AG04450 (cell line): Measurements from ENCODE around the gene PDE3A. TPM values are rescaled to one million over a fixed set of nuclear protein-coding genes. Genes with fewer than 3 reads are reported as not detected.

Experiments
- CTCF ChIA-PET: fragments of 300-600, 350-600 bp; formaldehyde crosslinking; extraction: SDS; loops from one replicate; lab custom pipeline; 2022; ENCODE audit warnings: antibody characterized with exemption, inconsistent platforms; lab: Charles Lee
- POLR2A ChIA-PET: fragments of 350-600 bp; formaldehyde crosslinking; extraction: SDS; loops from one replicate; lab custom pipeline; 2021; ENCODE audit warnings: antibody characterized with exemption, inconsistent platforms; lab: Yijun Ruan, JAX
- DNase-seq: peaks from one replicate; pipeline ENCODE4 v3.0.0-alpha.2; 2011; ENCODE audit warnings: low read depth, low spot score
- H3K27ac ChIP-seq: one replicate; pipeline ENCODE4 v1.5.1; 2012; ENCODE audit warnings: low read depth, low read length, control low read depth
- H3K27me3 ChIP-seq: one replicate; pipeline ENCODE4 v1.6.0; 2012; ENCODE audit warnings: low read length; ENCODE audit not compliant: control insufficient read depth, insufficient read depth
- H3K4me3 ChIP-seq: 2 replicates; pipeline ENCODE4 v1.5.1; 2011; ENCODE audit warnings: mild to moderate bottlenecking, low read depth, low read length, control low read depth
- H3K9me3 ChIP-seq: 2 replicates; pipeline ENCODE4 v1.5.1; 2012; ENCODE audit warnings: low read length; ENCODE audit not compliant: control insufficient read depth, insufficient read depth
- polyA plus RNA-seq: library from polyadenylated mRNA; depleted of rRNA; stranded (reverse); fragments of >200 nt; gene quantifications from 2 replicates; pipeline ENCODE4 v1.2.3, GENCODE V29; 2011
- TF ChIP-seq, protein P1 (sequence below): IDR thresholded peaks from 2 replicates; pipeline ENCODE4 v1.5.1; 2011; ENCODE audit warnings: low read depth, low read length, control low read depth, inconsistent platforms

PDE3A gene
- polyA plus RNA-seq, 1 experiment, result 0.10 TPM

DNA sequence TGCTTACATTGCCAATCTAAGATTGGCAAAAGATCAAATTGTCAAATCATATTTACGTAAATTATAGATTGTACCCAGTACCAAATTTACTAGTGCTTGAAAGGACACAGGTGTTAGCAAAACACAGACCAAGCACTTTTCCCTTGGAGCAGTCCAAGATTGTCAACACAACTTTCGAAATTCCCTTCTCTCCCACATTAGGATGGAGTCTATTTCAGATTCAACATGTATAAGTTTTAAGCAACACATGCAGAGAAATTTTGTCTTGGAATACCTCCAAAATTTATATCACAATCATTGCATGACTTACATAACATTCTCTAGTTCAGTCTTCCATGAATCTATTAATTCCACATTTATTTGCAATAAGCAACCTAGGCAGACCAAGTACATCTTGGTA is 251.9 kb downstream of the PDE3A start:
- TF ChIP-seq, protein P1, sequence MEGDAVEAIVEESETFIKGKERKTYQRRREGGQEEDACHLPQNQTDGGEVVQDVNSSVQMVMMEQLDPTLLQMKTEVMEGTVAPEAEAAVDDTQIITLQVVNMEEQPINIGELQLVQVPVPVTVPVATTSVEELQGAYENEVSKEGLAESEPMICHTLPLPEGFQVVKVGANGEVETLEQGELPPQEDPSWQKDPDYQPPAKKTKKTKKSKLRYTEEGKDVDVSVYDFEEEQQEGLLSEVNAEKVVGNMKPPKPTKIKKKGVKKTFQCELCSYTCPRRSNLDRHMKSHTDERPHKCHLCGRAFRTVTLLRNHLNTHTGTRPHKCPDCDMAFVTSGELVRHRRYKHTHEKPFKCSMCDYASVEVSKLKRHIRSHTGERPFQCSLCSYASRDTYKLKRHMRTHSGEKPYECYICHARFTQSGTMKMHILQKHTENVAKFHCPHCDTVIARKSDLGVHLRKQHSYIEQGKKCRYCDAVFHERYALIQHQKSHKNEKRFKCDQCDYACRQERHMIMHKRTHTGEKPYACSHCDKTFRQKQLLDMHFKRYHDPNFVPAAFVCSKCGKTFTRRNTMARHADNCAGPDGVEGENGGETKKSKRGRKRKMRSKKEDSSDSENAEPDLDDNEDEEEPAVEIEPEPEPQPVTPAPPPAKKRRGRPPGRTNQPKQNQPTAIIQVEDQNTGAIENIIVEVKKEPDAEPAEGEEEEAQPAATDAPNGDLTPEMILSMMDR, result no peak
- CTCF ChIA-PET, result interaction anchor here (0.9 kb wide), 1 partner anchor 71 kb away, joined by 3 read pairs; no protein-coding TSS in a partner anchor
- DNase-seq, result no peak

DNA sequence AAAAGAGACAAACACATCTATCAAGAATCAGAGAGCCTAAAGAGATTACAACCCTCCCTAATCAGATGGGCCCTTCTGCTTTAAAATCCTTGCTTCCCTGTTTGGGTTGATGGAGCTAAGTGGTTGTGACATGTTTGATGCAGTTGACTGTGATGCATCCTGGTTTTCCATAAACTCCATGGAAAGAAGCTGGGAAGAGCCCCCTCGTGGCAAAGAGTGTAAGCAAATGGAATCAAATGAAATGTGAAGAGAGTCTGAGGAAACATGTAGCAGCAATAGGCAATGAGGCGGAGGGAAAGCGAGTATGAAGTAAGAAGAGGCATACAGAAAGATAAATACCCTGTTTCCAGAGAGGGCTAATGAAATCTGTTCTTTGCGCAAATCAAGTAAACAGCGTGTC is 256.4 kb downstream of the PDE3A start:
- no peaks in the 10 kb centered on the region for H3K27me3 ChIP-seq
- TF ChIP-seq, protein P1, result peak; percentile 52
- CTCF ChIA-PET, result interaction anchor here (0.5 to 3.0 kb wide), 15 partner anchors 10 to 883 kb away, joined by 3 to 8 read pairs (median 3); no protein-coding TSS in a partner anchor
- no peak for DNase-seq
- H3K27ac ChIP-seq, result no peak overlapping the region
- H3K9me3 ChIP-seq, result no peaks in the 10 kb centered on the region
- H3K4me3 ChIP-seq, result no peak overlapping the region
- POLR2A ChIA-PET, result no interaction called here

More for the DNA sequence above, 251.9 kb downstream of the PDE3A start:
- Histone ChIP-seq H3K9me3 (no peaks in the 10 kb centered on the region), H3K4me3 (no peak overlapping the region), H3K27ac (no peak overlapping the region), H3K27me3 (no peaks in the 10 kb centered on the region)
- POLR2A ChIA-PET, result no interaction called here

DNA sequence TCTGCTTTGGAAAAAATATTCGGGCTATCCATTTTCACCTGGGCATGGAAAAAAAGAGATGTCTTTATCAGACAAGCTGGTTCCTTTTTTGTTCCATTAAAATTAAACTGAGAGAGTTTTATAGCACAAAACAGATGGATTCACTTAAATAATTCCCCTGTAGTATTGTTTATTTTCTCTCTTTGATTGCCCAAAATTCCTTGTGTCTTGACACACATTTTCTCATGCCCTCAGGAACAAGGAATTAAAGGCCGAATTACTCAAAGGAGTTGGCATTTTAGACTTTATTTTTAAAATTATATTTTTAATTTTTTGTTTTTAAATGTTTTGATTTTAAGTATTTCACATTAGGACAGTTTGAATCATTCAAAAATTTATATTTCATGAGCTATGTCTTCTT is 257.2 kb downstream of the PDE3A start:
- ChIA-PET POLR2A (no interaction called here), CTCF (interaction anchor here (0.8 to 3.0 kb wide), 13 partner anchors 11 to 371 kb away, joined by 3 to 8 read pairs (median 3); no protein-coding TSS in a partner anchor)
- Histone ChIP-seq H3K9me3 (no peaks in the 10 kb centered on the region), H3K27me3 (no peaks in the 10 kb centered on the region), H3K27ac (no peak overlapping the region), H3K4me3 (no peak overlapping the region)
- TF ChIP-seq, protein P1, result no peak
- no peak for DNase-seq

DNA sequence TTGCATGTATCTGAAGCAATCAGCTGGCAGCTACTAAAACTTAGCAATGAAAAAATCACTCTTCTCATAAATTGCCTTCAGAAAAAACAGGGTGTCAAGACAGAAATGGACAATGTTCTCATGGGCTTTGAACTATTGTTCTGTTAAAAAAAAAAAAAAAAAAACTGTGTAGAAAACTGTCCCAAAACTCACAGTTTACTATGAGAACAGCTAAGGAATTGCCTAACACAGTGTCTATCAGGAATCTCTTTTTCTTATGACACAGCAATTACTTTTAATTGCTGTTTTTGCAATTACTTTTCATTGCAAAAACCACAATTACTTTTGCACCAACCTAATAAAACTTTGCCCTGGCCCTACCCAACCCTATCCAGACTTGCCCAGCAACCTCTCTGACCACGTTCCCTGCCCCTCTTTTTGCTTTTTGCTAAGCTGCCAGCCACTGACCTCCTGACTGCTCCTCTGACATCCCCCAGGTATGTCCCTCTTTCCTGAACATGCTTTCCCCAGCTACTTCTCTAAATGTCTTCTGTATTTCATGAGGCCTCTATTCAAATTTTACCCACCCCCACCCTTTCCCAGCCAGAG is 258.8 kb downstream of the PDE3A start:
- no peak for DNase-seq
- TF ChIP-seq, protein P1, result no peak
- Histone ChIP-seq H3K9me3 (no peaks in the 10 kb centered on the region), H3K27me3 (no peaks in the 10 kb centered on the region), H3K27ac (no peak overlapping the region), H3K4me3 (no peak overlapping the region)
- POLR2A ChIA-PET, result no interaction called here
- CTCF ChIA-PET, result interaction anchor here (0.8 to 0.9 kb wide), 2 partner anchors 26 to 888 kb away, joined by 3 to 4 read pairs; no protein-coding TSS in a partner anchor

DNA sequence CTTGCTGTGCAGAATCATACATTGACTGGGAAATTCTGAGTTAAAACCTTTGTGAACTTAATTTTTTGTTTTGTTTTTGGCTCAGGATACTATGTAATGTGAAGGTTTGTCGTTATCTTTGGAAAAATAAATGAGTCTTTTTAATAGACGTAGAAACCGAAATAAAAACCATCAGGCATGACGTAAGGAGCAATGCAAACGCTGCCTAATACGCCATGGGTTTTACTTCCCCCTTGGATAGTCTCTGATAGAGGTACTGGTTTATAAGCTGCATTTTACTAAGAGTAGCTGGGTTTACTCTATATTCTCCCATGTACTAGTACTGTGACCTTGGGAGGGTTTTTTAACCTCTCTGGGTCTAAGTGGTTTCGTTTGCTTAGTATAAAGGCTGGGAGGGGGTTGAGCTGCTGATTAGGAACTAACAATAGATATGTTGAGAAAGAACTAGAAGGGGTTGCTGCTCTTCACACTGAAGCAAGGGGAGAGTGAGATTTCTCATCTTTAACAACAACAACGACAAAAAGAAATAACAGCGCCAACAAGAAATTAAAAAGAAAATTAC is 260.0 kb downstream of the PDE3A start:
- ChIA-PET CTCF (interaction anchor here (0.9 kb wide), 1 partner anchor 27 kb away, joined by 4 read pairs; no protein-coding TSS in a partner anchor), POLR2A (no interaction called here)
- TF ChIP-seq, protein P1, result no peak
- no peak for DNase-seq
- Histone ChIP-seq H3K9me3 (no peaks in the 10 kb centered on the region), H3K4me3 (no peak overlapping the region), H3K27ac (no peak overlapping the region), H3K27me3 (no peaks in the 10 kb centered on the region)
